ENCODE results near the gene PRSS56.
"Not testable (repeated sequence)": the region's sequence is repeated elsewhere in the genome, so short reads cannot be mapped to it uniquely, and the experiment has no call there.

PRSS56 gene

GRCh38 chr2:232569541-232569940 is 49.4 kb downstream of the PRSS56 start:
- no peak overlapping the region for H3K27ac ChIP-seq (ENCODE audit: poor library complexity, severe bottlenecking)
- H3K9me3 ChIP-seq (ENCODE audit: severe bottlenecking) = no peaks in the 10 kb centered on the region
- peaks cover 68% of the 10 kb centered on the region for H3K36me3 ChIP-seq (ENCODE audit: low read depth)
- H3K4me1 ChIP-seq (ENCODE audit: insufficient read depth, poor library complexity, severe bottlenecking) = peaks cover 14% of the 10 kb centered on the region
- no peak for DNase-seq (ENCODE audit: low spot score)
- no peak for ATAC-seq (ENCODE audit: low read depth)
- H3K4me3 ChIP-seq (ENCODE audit: severe bottlenecking) = no peak overlapping the region
- TF ChIP-seq CTCF (IDR thresholded peaks at IDR 0.05; ENCODE audit: poor library complexity, severe bottlenecking) = no peak
- no peaks in the 10 kb centered on the region for H3K27me3 ChIP-seq (ENCODE audit: insufficient read depth, poor library complexity, severe bottlenecking)

DNA sequence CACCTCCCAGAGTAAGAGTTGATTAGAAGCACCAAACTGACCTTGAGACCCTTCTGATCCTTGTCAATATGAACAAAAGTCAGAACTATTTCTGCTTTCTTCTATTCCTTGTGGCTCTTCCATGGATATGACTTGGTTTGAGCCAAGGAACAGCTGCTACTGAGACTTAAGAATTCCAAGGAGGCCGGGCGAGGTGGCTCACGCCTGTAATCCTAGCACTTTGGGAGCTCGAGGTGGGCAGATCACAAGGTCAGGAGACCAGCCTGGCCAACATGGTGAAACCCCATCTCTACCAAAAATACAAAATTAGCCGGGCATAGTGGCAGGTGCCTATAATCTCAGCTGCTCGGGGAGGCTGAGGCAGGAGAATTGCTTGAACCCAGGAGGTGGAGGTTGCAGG is 50.3 kb downstream of the PRSS56 start:
- peaks cover 64% of the 10 kb centered on the region for H3K36me3 ChIP-seq (ENCODE audit: low read depth)
- DNase-seq (ENCODE audit: low spot score) = not testable (repeated sequence)

DNA sequence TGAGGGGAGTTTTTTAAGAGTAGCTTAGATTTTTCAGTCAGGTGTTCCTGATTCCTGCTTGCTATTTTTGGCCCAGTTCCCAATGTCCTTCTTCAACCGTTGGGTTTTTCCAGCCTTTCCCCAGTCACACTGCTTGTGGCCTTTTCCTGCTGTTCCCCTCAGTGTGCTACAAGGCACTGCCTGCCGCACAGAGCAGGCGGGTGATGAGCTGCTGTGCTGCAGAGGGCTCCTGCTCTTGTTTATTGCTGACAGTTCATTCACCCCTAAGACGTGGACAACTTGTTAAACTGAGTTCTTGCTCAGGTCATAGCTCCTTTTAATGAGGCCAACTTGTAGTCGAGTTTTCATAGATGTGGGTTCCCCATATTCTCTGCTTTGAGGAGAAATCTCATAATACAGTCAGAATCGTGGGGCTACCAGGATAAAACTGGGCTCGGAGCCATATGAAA is 50.9 kb downstream of the PRSS56 start:
- no peak overlapping the region for H3K27ac ChIP-seq (ENCODE audit: poor library complexity, severe bottlenecking)
- no peaks in the 10 kb centered on the region for H3K9me3 ChIP-seq (ENCODE audit: severe bottlenecking)
- peaks cover 17% of the 10 kb centered on the region for H3K4me1 ChIP-seq (ENCODE audit: insufficient read depth, poor library complexity, severe bottlenecking)
- H3K27me3 ChIP-seq (ENCODE audit: insufficient read depth, poor library complexity, severe bottlenecking) = no peaks in the 10 kb centered on the region
- no peak for ATAC-seq (ENCODE audit: low read depth)
- no peak overlapping the region for H3K4me3 ChIP-seq (ENCODE audit: severe bottlenecking)
- peaks cover 63% of the 10 kb centered on the region for H3K36me3 ChIP-seq (ENCODE audit: low read depth)
- TF ChIP-seq CTCF (IDR thresholded peaks at IDR 0.05; ENCODE audit: poor library complexity, severe bottlenecking) = no peak
- DNase-seq (ENCODE audit: low spot score) = no peak

More for the DNA sequence above, 50.3 kb downstream of the PRSS56 start:
- not testable (repeated sequence) for H3K27ac ChIP-seq (ENCODE audit: poor library complexity, severe bottlenecking); H3K4me3 ChIP-seq (ENCODE audit: severe bottlenecking); ATAC-seq (ENCODE audit: low read depth); H3K9me3 ChIP-seq (ENCODE audit: severe bottlenecking); H3K27me3 ChIP-seq (ENCODE audit: insufficient read depth, poor library complexity, severe bottlenecking)
- H3K4me1 ChIP-seq (ENCODE audit: insufficient read depth, poor library complexity, severe bottlenecking) = peaks cover 17% of the 10 kb centered on the region

GRCh38 chr2:232573042-232573441 is 52.9 kb downstream of the PRSS56 start:
- no peak for ATAC-seq (ENCODE audit: low read depth)
- H3K27me3 ChIP-seq (ENCODE audit: insufficient read depth, poor library complexity, severe bottlenecking) = no peaks in the 10 kb centered on the region
- H3K9me3 ChIP-seq (ENCODE audit: severe bottlenecking) = no peaks in the 10 kb centered on the region
- H3K4me3 ChIP-seq (ENCODE audit: severe bottlenecking) = no peak overlapping the region
- H3K27ac ChIP-seq (ENCODE audit: poor library complexity, severe bottlenecking) = no peak overlapping the region
- peaks cover 43% of the 10 kb centered on the region for H3K36me3 ChIP-seq (ENCODE audit: low read depth)
- peaks cover 11% of the 10 kb centered on the region for H3K4me1 ChIP-seq (ENCODE audit: insufficient read depth, poor library complexity, severe bottlenecking)
- no peak for DNase-seq (ENCODE audit: low spot score)
- TF ChIP-seq CTCF (IDR thresholded peaks at IDR 0.05; ENCODE audit: poor library complexity, severe bottlenecking) = no peak

DNA sequence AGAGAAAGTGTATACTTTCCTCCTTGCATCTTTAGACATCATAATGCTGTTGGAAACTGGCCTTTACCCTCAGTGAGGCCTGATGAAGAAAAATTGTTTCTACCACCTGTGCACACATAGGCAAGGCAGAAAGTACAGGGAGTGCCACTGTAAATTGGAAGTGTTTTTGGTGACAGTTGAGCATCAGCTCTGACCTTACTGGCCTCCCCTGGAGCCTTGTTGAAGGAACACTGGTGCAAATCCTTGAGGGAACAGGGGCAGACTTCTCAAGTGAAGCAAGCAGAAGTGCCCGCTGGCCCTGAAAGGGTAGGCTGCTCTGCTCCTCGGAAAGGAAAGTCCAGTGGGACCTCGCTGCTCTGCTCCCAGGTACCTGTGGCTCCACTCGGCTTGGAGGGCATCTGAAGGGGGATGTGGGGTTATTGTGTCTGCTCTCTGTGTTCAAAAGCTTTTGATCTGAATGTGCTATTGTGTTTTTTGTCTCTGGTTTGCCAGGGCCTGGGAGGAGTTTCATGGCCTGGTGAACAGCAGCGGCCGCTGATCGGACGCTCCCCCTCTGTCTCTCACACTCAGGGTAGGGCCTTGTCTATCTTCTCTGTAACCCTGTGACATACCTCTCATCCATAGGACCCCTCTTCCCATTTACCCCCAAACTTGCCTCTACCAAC is 53.7 kb downstream of the PRSS56 start:
- H3K27ac ChIP-seq (ENCODE audit: poor library complexity, severe bottlenecking) = peak overlapping the region; percentile 17
- ATAC-seq (ENCODE audit: low read depth) (no peak), DNase-seq (ENCODE audit: low spot score) (no peak)
- no peaks in the 10 kb centered on the region for H3K27me3 ChIP-seq (ENCODE audit: insufficient read depth, poor library complexity, severe bottlenecking)
- peaks cover 34% of the 10 kb centered on the region for H3K36me3 ChIP-seq (ENCODE audit: low read depth)
- H3K4me3 ChIP-seq (ENCODE audit: severe bottlenecking) = no peak overlapping the region
- H3K4me1 ChIP-seq (ENCODE audit: insufficient read depth, poor library complexity, severe bottlenecking) = peaks cover 7% of the 10 kb centered on the region
- H3K9me3 ChIP-seq (ENCODE audit: severe bottlenecking) = no peaks in the 10 kb centered on the region
- TF ChIP-seq CTCF (IDR thresholded peaks at IDR 0.05; ENCODE audit: poor library complexity, severe bottlenecking) = no peak

Data from RWPE2 (cell line).